Renal pelvis (tissue), 4 donors: ENCODE measurements around the gene TPK1. TPM values are rescaled to one million over a fixed set of nuclear protein-coding genes. Genes with fewer than 3 reads are reported as not detected.
A peak's percentile ranks its signal among the peaks of the same experiment; 100 is the strongest.
"Not testable (repeated sequence)": the region's sequence is repeated elsewhere in the genome, so short reads cannot be mapped to it uniquely, and the experiment has no call there.

Experiments
- DNase-seq: peaks from one replicate; pipeline ENCODE4 v3.0.0-alpha.2; 2013
- polyA plus RNA-seq, 3 donors: library from polyadenylated mRNA; unstranded; fragments of 120-200 nt; gene quantifications; one replicate each; pipeline ENCODE4 v1.2.1, GENCODE V29; 2013; ENCODE audit not compliant: insufficient read length in 3 of 3

The TPK1 gene
- polyA plus RNA-seq, 3 donors, result 7.0 to 8.4 (median 7.6) TPM

DNA sequence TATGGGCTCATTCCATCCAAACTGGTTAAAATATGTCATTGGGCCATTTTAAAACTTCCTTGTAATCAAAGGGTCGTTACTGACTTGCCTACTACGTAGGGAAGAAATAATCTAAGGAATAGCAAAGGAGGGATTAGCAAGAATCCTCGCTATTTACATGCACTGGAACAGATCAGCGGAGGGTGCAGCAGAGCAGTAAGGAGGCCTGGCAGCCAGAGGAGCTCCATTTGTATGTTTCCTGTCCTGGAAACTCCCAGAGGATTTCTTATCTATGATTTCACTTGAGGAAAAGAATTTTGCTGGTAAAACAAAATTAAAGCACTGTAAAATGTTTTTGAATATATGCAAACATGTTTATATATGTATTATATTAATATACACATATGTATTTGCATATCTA lies 107.3 kb downstream of the TPK1 start:
- no peak for DNase-seq

DNA sequence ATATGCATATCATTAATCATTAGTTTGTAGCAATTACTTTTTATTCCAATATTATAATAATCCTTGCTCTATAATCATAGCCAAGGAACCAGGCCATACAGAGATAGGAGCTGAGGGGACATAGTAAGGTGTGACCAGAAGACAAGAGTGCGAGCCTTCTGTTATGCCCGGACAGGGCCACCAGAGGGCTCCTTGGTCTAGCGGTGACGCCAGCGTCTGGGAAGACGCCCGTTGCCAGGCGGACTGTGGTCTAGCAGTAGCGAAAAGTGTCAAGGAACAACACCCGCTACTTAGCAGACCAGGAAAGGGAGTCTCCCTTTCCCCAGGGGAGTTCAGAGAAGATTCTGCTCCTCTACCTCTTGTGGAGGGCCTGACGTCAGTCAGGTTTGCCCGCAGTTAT lies 109.0 kb downstream of the TPK1 start:
- not testable (repeated sequence) for DNase-seq

DNA sequence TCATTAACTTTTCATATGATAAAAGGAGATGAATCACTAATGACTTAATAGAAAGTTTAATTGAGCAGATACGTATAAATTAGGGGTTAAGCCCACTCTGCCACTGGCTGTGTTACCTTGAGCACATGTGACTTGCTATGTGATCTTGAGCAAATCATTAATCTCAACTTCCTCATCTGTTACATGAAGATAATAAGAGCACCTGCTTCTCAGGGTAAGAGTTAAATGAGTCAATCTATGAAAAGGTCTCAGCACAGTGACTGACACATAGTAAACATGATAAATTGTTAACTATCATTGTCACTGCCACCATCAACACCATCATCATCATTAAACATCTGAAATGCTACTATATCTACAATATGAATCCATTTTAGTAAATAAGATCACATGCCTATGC lies 110.8 kb downstream of the TPK1 start:
- no peak for DNase-seq

DNA sequence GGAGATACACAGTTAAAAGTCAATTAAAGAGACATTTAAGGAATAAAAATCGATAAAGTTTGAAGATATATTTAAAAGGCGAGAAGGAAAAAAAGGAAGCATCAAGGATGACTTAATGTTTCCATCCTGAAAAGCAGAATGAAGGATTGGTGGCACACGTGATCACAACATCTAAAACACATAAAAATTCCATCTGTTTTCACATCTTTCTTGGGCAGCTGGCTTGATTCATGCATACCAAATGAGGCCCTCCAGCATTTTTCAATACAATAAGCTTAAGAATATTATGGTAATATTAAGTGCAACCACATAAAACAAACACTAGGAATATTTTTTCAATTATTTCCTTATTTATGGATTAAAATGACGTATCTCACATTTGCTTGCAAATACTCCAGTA lies 112.6 kb downstream of the TPK1 start:
- no peak for DNase-seq

DNA sequence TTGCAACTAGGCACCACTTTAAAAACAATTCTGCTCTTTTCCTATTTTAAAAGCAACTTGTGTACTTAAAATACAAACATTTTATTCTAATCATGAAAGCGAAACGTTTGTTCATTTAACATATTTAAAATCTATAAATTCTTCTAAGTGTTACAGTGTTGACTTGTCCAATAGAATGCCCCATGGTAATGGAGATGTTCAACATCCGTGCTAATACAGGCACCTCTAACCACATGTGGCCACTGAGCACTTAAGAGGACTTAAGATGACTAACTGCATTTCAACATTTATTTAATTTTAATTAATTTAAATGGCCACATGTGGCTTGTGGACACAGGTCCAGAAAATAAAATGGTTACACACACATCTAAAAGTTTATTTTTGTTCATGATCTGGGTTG lies 115.1 kb downstream of the TPK1 start:
- no peak for DNase-seq

DNA sequence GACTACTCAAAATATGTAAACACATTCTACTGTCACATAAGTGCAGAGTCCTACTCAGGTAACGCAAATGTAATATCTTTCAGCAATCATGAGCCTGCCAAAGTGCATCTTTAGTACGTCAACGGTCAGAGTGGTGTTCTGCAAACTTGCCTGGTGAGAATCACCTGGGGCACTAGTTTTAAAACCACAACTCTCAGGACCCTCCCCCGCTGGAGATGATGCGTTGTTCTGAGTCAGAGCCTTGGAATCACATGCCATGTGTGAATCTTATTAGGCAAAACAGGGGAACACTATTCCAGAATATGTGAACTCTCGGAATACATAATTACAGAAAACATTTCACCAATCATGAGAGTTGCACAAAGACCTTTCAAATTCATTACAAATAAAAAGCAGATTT lies 115.7 kb downstream of the TPK1 start:
- no peak for DNase-seq

DNA sequence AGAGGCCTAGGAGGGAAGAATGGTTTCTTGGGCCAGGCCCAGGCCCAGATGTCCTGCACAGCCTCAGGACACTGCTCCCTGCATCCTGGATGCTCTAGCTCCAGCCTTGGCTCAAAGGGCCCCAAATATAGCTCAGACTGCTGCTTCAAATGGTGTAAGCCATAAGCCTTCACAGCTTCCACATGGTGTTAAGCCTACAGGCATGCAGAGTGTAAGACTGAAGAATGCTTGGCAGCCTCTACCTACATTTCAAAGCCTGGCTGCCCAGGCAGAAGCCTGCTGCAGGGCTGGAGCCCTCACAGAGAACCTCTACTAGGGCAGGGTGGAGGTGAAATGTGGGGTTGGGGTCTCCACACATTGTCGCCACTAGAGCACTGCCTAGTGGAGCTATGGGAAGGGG lies 118.1 kb downstream of the TPK1 start:
- DNase-seq, result no peak

DNA sequence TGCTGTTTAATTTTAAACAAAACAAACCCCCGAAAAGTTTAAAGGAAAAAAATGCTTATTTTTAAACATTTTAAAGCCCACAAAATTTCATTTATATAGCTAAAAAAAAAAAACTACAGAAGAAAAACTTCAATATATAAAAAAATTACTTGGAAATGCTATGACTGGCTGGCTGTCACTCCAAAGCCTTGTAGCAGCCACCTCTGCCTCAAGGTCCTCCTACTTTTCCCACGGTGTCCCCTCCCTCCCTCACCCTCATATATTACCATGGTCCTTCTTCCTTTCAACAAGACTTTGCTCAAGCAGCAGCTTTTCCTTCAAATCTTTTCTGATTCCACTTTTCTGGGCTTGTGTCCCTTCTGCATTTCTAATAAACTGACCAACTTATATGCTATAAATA lies 122.0 kb downstream of the TPK1 start:
- no peak for DNase-seq

DNA sequence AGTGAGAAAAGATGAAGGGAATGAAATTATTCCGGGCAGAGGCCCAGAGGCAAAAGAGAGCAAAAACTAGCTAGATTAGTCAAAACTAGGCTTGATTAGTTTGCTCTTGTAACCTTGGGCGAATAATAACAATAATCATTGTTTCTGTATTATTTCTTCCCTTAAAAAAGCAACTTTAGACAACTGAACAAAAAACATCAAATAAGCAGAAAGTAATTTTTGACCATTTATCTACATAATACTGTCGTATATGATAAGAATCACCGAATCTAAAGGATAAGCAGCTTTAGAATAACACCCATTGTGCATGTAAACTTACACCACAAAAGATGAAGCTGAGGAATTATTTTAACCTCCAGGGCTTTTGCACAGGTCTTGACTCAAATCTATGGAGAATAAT lies 125.1 kb downstream of the TPK1 start:
- no peak for DNase-seq

DNA sequence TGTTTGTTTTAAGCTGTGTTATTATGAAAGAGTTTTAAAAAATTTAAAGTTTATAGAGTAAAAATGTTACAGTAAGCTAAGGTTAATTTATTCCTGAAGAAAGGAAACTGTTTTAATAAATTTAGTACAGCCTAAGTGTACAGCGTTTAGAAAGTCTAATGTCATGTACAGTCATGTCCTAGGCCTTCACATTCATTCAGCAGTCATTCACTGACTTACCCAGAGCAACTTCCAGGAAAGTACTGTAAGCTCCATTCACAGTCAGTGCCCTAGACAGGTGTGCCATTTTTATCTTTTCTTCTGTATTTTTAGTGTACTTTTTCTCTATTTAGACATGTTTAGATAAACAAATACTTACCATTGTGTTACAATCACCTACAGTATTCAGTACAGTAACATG lies 126.8 kb downstream of the TPK1 start:
- no peak for DNase-seq

DNA sequence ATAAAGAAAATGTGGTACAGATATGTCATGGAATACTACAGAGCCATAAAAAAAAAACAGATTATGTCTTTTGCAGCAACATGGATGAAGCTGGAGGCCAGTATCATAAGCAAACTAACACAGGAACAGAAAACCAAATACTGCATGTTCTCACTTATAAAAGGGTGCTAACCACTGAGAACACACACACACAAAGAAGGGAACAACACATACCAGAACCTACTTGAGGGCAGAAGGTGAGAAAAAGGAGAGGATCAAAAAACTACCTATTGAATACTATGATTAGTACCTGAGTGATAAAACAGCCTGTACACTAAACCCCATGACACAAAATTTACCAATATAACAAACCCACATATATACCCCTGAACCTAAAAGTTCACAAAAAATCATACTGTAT lies 144.6 kb downstream of the TPK1 start:
- DNase-seq, result no peak

DNA sequence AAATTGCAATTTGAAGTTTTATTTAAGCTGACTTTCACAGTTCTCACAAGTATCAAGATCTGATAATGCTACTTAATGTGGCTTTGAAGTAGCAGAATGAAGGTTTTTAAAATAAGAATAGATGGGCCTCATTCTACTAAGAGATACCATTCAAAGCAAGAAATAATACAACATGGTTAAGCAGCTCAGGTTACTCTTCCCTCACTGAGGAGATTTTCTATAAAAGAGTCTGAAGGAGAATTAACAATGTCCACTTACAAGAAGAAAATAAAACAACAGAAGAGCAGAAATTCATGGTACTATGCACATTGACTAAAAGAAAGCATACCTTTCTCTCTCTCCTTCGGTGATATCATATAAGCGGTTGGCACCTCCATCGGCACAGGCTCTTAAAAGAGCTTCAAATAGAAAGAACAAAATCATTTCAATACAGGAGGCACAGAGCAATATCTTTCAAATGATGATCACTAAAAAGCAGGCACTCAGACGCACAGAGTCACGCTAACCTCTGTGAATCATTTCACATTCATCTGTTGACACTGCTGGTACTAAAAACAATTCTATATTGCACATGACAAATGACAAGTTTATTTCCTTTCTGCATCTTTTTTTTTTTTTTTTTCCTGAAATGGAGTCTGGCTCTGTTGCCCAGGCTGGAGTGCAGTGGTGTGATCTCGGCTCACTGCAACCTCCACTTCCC lies 153.1 kb downstream of the TPK1 start:
- no peak for DNase-seq

DNA sequence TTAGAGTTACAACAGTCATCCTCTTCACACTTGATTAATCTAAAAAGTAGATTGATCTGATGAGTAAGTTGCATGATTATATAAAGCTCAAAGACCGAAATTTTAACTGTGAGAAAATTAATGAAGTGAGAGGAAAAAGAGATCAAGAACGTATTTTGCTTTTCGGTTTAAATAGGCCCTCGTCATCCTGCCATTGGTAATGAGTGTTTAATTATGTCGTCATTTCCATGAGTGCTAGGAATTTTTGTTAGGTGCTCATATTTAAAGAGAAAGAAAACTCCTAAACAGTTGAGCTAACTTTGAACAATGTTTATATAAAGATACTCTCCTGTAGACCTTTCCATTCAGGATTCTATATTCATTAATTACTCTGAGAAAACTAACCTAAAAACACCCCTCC lies 159.4 kb downstream of the TPK1 start:
- DNase-seq, result no peak

DNA sequence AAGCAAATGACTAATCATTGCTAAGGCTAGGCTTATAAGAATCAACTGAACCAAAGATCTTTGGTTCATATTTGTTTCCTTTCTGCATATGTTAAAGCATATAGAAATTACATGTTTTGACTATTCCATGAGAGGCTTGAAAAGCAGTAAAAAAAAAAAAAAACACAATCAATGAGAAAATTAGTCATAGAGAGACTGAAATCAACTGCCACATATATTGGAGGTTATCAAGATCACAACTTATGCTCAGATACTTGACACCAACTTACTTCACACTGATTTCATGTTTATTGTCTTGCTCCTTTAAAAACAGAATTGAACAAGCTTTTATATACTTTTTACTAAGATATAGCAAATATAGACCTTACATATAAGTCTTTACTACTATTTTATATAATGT lies 161.3 kb downstream of the TPK1 start:
- DNase-seq, result no peak

DNA sequence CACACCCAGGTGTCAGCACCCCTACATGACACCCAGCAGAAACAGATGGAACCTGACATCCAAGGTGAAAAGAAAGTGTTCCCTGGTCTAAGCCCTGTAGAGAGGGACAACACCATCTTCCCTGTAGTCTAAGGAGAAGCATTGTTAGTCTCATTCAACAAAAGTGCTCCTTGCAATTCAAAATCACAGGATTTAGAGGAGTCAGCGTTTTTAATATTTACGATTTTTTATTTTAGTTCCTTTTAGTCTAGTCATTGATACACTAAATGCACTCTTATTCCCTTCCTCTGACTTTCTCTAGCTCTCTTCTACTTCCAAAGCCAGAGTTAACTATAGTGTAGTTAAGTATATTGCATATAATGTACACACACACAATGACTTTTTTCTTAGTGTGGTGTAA lies 163.0 kb downstream of the TPK1 start:
- no peak for DNase-seq

DNA sequence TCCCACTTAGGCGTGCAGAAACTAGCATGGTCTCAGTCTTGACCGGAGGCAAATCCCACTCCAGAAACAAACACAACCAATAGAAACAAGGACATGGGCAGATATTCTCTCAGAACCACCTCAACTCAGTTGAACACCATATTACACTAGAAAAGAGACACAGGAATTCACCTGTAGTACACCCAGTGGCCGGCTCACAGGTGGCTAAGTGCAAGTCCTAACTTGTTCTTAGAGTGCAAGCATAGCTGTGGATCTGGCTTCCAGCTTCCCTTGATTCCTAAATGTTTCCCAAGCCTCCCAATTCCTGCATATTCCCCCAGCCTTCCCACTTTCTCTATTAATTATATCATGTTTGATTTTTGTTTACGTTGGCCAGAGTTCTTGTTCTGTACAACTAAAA lies 164.4 kb downstream of the TPK1 start:
- no peak for DNase-seq

DNA sequence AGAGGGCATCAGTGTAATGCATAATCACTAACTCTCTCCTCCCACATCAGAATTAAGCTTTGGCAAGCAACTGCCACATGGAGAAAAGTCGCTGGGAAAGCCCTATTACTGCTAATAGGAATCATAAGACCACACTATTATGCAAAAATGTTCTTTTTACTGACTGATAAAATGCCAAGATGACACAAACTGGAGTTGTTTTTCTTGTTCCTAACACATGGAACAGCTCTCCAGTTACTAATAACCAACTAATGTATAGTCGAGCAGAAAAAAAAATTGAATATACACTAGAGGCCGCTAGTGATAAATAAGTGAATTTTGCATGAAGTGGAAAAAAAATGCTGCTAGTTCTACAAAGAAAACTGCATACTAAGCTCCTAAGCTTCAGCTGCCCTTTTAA lies 165.6 kb downstream of the TPK1 start:
- DNase-seq, result peak; percentile 21

DNA sequence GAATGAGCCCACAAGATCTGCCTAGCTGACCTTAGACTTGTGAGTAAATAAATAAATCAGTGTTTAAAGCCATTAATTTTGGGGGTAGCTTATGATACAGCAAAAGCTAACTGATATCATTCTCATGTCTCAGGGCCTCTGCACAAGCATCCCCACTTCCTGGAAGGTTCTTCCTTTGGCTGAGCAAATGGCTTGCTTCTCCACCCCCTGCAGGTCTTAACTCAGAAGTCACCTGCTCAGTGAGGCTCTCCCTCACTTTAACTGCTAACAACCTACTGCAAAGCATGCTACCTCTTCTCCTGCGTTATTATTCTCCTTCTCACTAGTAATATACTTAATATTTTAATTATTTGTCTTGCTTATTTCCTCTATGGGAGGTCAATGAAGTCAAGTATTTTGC lies 167.3 kb downstream of the TPK1 start:
- no peak for DNase-seq

DNA sequence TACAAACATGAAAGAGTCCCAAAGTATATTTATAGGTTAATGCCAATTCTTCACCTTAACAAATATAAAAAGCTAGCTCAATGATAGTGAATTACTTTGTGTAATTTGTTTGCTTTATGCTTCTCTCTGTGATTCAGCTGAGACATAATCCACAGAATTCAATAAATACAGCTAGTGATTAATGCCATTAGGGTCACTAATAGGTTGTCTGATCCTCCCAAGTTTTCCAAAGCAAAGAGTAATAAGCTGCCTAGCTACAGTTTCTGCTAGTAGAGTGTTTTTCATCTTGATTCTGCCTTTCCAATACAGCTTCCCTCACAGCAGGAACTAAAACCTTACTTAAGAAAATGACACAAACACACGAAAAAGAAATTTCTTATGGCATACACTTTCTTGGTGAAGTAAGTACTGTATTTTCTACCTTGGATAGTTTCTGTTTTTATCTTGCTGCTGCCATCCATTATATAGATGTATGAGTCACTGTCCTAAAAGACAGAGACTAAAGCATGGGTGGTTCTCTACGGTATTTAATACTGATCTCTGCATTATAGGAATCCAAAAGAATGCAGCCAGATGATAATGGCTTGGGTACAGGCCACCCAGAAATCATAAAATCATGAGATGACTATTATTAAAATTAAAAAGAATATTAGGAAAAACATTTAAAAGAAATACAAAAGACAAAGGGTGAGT lies 170.0 kb downstream of the TPK1 start:
- DNase-seq, result no peak

DNA sequence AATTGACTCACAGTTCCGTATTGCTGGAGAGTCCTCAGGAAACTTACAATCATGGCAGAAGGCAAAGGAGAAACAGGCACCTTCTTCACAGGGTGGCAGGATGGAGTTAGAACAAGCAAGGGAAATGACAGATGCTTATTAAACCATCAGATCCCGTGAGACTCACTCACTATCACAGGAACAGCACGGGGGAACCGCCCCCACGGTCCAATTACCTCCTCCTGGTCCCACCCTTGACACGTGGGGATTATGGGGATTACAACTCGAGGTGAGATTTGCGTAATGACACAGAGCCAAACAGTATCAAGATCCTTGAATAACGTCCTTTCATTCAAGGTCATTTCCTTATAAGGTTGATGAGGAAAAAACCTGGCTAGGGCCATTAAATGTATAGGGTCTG lies 176.6 kb downstream of the TPK1 start:
- DNase-seq, result no peak

DNA sequence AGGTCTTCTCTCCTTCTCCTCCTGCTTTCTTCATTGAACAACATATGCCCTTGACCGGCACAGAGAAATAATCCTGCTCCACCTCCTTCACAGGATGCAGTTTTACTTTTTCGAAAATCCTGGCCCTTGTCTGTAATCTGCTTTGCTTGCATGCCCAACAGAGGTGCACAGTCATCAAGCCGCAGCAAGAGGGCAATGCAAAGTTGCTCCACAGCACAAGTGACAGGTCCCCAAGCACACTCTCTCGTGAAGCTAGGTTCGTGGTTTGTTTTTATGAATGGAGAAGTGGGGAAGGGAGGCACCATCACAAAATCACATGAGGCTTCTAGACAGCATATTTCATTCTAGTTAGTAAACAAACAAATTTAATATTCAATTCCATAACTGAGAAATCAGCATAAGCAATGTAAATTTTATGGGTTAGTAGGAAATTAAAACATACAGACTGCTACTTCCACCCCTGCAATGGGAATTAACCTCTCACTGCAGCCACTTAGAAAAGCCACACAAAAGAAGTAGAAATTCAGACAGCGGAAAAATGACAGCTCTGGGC lies 178.8 kb downstream of the TPK1 start:
- no peak for DNase-seq

DNA sequence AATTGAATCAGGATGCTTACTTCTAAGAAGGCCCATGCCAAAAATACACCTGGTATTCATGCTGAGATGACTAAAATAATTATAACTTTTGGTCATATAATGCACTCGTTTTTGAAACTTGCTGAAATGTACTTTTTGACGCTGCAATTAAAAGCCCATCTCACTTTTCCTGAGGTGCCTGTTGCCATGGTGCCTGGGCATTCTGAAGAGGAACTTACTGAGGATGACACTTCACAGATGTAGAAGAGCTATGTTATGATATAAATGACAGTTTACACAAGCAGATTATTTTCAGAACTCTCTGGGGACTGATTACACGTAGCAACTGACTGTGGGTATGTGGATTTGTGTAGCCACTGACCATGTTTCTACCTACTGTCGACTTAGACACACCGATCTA lies 182.4 kb downstream of the TPK1 start:
- DNase-seq, result no peak

DNA sequence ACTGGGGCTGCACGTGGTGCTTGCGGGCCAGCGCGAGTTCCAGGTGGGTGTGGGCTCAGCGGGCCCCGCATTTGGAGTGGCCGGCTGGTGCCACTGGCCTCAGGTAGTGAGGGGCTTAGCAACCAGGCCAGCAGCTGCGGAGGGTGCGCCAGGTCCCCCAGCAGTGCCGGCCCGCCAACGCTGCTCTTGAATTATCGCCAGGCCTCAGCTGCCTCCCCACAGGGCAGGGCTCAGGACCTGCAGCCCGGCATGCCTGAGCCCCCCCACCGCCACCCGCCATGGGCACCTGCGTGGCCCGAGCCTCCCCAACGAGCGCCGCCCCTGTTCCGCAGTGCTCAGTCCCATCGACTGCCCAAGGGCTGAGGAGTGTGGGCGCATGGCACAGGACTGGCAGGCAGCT lies 185.4 kb downstream of the TPK1 start:
- DNase-seq, result no peak

DNA sequence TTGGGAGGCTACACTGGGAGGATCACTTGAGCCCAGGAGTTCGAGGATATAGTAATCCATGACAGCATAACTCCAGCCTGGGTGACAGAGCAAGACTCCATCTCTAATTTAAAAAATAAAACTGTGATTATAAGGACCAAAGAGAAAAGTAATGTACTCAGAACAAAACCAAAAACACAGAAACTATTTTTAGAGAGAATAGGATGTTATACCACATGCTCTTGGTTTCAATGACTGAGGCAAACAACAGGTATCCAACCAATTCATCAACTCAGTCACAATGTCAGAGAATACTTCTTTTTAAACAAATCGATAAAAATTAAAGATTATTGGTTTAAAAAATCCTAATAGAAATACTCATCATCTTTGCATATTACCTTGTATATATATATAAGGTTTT lies 186.7 kb downstream of the TPK1 start:
- DNase-seq, result no peak
